SK-N-SH (cell line): ENCODE results near the gene NCAM1. TPM values are rescaled to one million over a fixed set of nuclear protein-coding genes. Genes with fewer than 3 reads are reported as not detected.

ENCODE experiments used
- CTCF ChIA-PET: fragments of 300-600, 350-600 bp; formaldehyde crosslinking; extraction: SDS; loops from one replicate; lab custom pipeline; 2021; lab: Yijun Ruan, JAX
- POLR2A ChIA-PET: fragments of 350-600 bp; sonication (Branson Sonifier 250); formaldehyde crosslinking; extraction: SDS; loops from one replicate; lab custom pipeline; 2020; ENCODE audit warnings: antibody characterized with exemption, inconsistent platforms; lab: Yijun Ruan, JAX
- DNase-seq: peaks from one replicate; pipeline ENCODE4 v3.0.0; 2012
- H2AFZ ChIP-seq: fragments of 200-600 bp; sonication (generic); 2 replicates; pipeline ENCODE4 v1.8.1; 2016; ENCODE audit warnings: antibody characterized with exemption, mild to moderate bottlenecking, low read depth
- H3F3A ChIP-seq: fragments of 200-600 bp; sonication (generic); replicated peaks from 2 replicates; pipeline ENCODE3; 2016; ENCODE audit warnings: antibody characterized with exemption, mild to moderate bottlenecking; ENCODE audit not compliant: insufficient read depth
- H3K27ac ChIP-seq, 2 experiments: fragments of 200-500 bp in 1 of 2; fragments of 200-600 bp in 1 of 2; sonication (Bioruptor generic) in 1 of 2; sonication (generic), shearing (Covaris generic) in 1 of 2; 2 replicates each; pipeline versions ENCODE4 v1.5.1 to v1.6.1; 2014 to 2016; ENCODE audit warnings: low read depth in 2 of 2, inconsistent platforms in 1 of 2, low read length in 1 of 2, mild to moderate bottlenecking in 1 of 2, mixed read lengths in 1 of 2
- H3K27me3 ChIP-seq: fragments of 200-600 bp; sonication (generic), shearing (Covaris generic); 2 replicates; pipeline ENCODE4 v1.6.1; 2016; ENCODE audit warnings: mixed run types; ENCODE audit not compliant: insufficient read depth
- H3K36me3 ChIP-seq, 2 experiments: fragments of 200-500 bp in 1 of 2; fragments of 200-600 bp in 1 of 2; sonication (Bioruptor generic) in 1 of 2; sonication (generic) in 1 of 2; replicated peaks in 1 of 2; 2 replicates each; pipeline versions ENCODE3 to v1.5.1; 2014 to 2016; ENCODE audit warnings: low read length in 1 of 2, mild to moderate bottlenecking in 1 of 2; ENCODE audit not compliant: insufficient read depth in 2 of 2, control insufficient read depth in 1 of 2
- H3K4me1 ChIP-seq, 2 experiments: fragments of 200-500 bp in 1 of 2; fragments of 200-600 bp in 1 of 2; sonication (Bioruptor generic) in 1 of 2; sonication (generic), shearing (Covaris generic) in 1 of 2; 2 replicates each; pipeline versions ENCODE4 v1.5.1 to v1.6.1; 2014 to 2016; ENCODE audit warnings: low read depth in 1 of 2, low read length in 1 of 2, mixed run types in 1 of 2; ENCODE audit not compliant: insufficient read depth in 2 of 2, control insufficient read depth in 1 of 2
- H3K4me2 ChIP-seq: fragments of 200-600 bp; sonication (generic), shearing (Covaris generic); 2 replicates; pipeline ENCODE4 v1.6.1; 2017; ENCODE audit warnings: mixed run types
- H3K4me3 ChIP-seq, 2 experiments: fragments of 200-500 bp in 1 of 2; fragments of 200-600 bp in 1 of 2; sonication (Bioruptor generic) in 1 of 2; sonication (generic), shearing (Covaris generic) in 1 of 2; 2 replicates each; pipeline versions ENCODE4 v1.5.1 to v1.8.1; 2014 to 2016; ENCODE audit warnings: low read depth in 2 of 2, inconsistent platforms in 1 of 2, low read length in 1 of 2, mild to moderate bottlenecking in 1 of 2, mixed read lengths in 1 of 2, moderate library complexity in 1 of 2
- H3K79me2 ChIP-seq: fragments of 200-600 bp; sonication (generic); 2 replicates; pipeline ENCODE4 v1.8.1; 2017; ENCODE audit warnings: mild to moderate bottlenecking; ENCODE audit not compliant: insufficient read depth
- H3K9ac ChIP-seq: fragments of 200-600 bp; sonication (generic); 2 replicates; pipeline ENCODE4 v1.6.1; 2017; ENCODE audit warnings: mixed run types
- H3K9me2 ChIP-seq: fragments of 200-600 bp; sonication (generic); 2 replicates; pipeline ENCODE4 v1.6.1; 2017; ENCODE audit warnings: mixed run types
- H3K9me3 ChIP-seq: fragments of 200-600 bp; sonication (generic); 2 replicates; pipeline ENCODE4 v1.6.1; 2017; ENCODE audit warnings: mixed run types, mild to moderate bottlenecking, moderate library complexity
- H4K20me1 ChIP-seq: fragments of 200-600 bp; sonication (generic); 2 replicates; pipeline ENCODE4 v1.6.1; 2017; ENCODE audit warnings: mild to moderate bottlenecking, mixed run types; ENCODE audit not compliant: insufficient read depth
- EP300 ChIP-seq, 2 experiments: IDR thresholded peaks; 2 replicates each; pipeline versions ENCODE4 v1.4.0 to v1.6.1; 2012; ENCODE audit warnings: borderline replicate concordance in 1 of 2, low read depth in 1 of 2, low read length in 1 of 2
- FOXJ3 ChIP-seq: sonication (generic); formaldehyde crosslinking; IDR thresholded peaks from 2 replicates; pipeline ENCODE4 v1.5.1; 2020; ENCODE audit warnings: mild to moderate bottlenecking, missing genetic modification reagents
- GABPA ChIP-seq: IDR thresholded peaks from 2 replicates; pipeline ENCODE4 v1.4.0; 2012; ENCODE audit warnings: low read depth, mild to moderate bottlenecking
- IRF3 ChIP-seq: fragments of 150-350 bp; IDR thresholded peaks from 2 replicates; pipeline ENCODE4 v1.6.1; 2016; ENCODE audit warnings: mild to moderate bottlenecking, low read depth, low read length
- NFIC ChIP-seq: IDR thresholded peaks from 2 replicates; pipeline ENCODE4 v1.4.0; 2012; ENCODE audit warnings: borderline replicate concordance
- RAD21 ChIP-seq: IDR thresholded peaks from 2 replicates; pipeline ENCODE4 v1.6.1; 2012; ENCODE audit warnings: mild to moderate bottlenecking, low read length
- RCOR1 ChIP-seq: fragments of 150-350 bp; IDR thresholded peaks from 2 replicates; pipeline ENCODE4 v1.6.1; 2017; ENCODE audit warnings: antibody characterized with exemption, low read length
- REST ChIP-seq: IDR thresholded peaks from 2 replicates; pipeline ENCODE4 v1.6.1; 2012; ENCODE audit warnings: mild to moderate bottlenecking, low read depth, low read length, moderate library complexity
- RFX5 ChIP-seq: IDR thresholded peaks from 2 replicates; pipeline ENCODE4 v1.6.1; 2012; ENCODE audit warnings: mild to moderate bottlenecking, improper control_type of control experiment, low read length
- RXRA ChIP-seq: IDR thresholded peaks from 2 replicates; pipeline ENCODE4 v1.4.0; 2012; ENCODE audit warnings: low read depth, mild to moderate bottlenecking, borderline replicate concordance
- SIN3A ChIP-seq: IDR thresholded peaks from 2 replicates; pipeline ENCODE4 v1.6.1; 2012; ENCODE audit warnings: low read depth, mild to moderate bottlenecking, low read length, moderate library complexity, borderline replicate concordance
- TAF1 ChIP-seq: IDR thresholded peaks from 2 replicates; pipeline ENCODE4 v1.6.1; 2012; ENCODE audit warnings: low read depth, mild to moderate bottlenecking, low read length, moderate library complexity, borderline replicate concordance
- TCF12 ChIP-seq: IDR thresholded peaks from 2 replicates; pipeline ENCODE4 v1.4.0; 2012
- USF1 ChIP-seq: IDR thresholded peaks from 2 replicates; pipeline ENCODE4 v1.4.0; 2012; ENCODE audit warnings: low read depth, borderline replicate concordance
- USF2 ChIP-seq: fragments of 150-350 bp; IDR thresholded peaks from 2 replicates; pipeline ENCODE4 v1.6.1; 2017; ENCODE audit warnings: antibody characterized with exemption, low read length, low read depth, borderline replicate concordance
- whole genome bisulfite sequencing: methylation state at CpG from one replicate; pipeline ENCODE4 v1.1.6; 2017; ENCODE audit warnings: low lambda C conversion rate; 5-methylcytosine and 5-hydroxymethylcytosine counted together
- polyA plus RNA-seq, 3 experiments: library from polyadenylated mRNA; depleted of rRNA; stranded (reverse); fragments of >200 nt; gene quantifications; 2 replicates each; pipeline ENCODE4 v1.2.3, GENCODE V29; 2012

NCAM1 gene
- polyA plus RNA-seq, 1 of the 3 experiments (the other 2 are of a cell fraction), result 19.4 TPM

GRCh38 chr11:113148076-113148475 lies 186.9 kb downstream of the NCAM1 start:
- peaks cover 0 to 14% of the 10 kb centered on the region in 2 experiments; a peak in 2 of 4 replicates for H3K4me1 ChIP-seq
- no peak for TF ChIP-seq RFX5
- TF ChIP-seq NFIC, result no peak
- no peak for TF ChIP-seq GABPA
- TF ChIP-seq RAD21, result no peak
- no peak for TF ChIP-seq FOXJ3 (CRISPR knock-in tag)
- TF ChIP-seq, all 33 proteins: peak for 0
- Histone ChIP-seq H3K4me2 (no peak overlapping the region), H2AFZ (no peak overlapping the region), H3K9me3 (no peaks in the 10 kb centered on the region), H3K27me3 (no peaks in the 10 kb centered on the region), H3K79me2 (no peaks in the 10 kb centered on the region), H4K20me1 (no peaks in the 10 kb centered on the region), H3K9ac (no peak overlapping the region), H3K36me3 (no peaks in the 10 kb centered on the region), H3K9me2 (no peaks in the 10 kb centered on the region), H3K4me3 (no peak overlapping the region), H3F3A (no peaks in the 10 kb centered on the region), H3K27ac (no peak overlapping the region)
- WGBS, result 92% methylated on average over 9 of the region's 9 CpGs
- no peak for DNase-seq
- CTCF ChIA-PET, result interaction anchor here (0.6 to 2.9 kb wide), 5 partner anchors 11 to 56 kb away, joined by 3 to 12 read pairs (median 3); no protein-coding TSS in a partner anchor
- POLR2A ChIA-PET, result interaction anchor here (1.3 kb wide), 1 partner anchor 10 kb away, joined by 3 read pairs; no protein-coding TSS in a partner anchor

GRCh38 chr11:113148652-113149051 lies 187.4 kb downstream of the NCAM1 start:
- Histone ChIP-seq H3K4me2 (no peak overlapping the region), H4K20me1 (no peaks in the 10 kb centered on the region), H2AFZ (no peak overlapping the region), H3F3A (no peaks in the 10 kb centered on the region), H3K9ac (no peak overlapping the region), H3K27ac (no peak overlapping the region), H3K27me3 (no peaks in the 10 kb centered on the region), H3K4me3 (no peak overlapping the region), H3K79me2 (no peaks in the 10 kb centered on the region), H3K9me3 (no peaks in the 10 kb centered on the region), H3K36me3 (no peaks in the 10 kb centered on the region), H3K4me1 (peaks cover 0 to 14% of the 10 kb centered on the region in 2 experiments; a peak in 2 of 4 replicates), H3K9me2 (no peaks in the 10 kb centered on the region)
- POLR2A ChIA-PET, result no interaction called here
- DNase-seq, result no peak
- 67% methylated on average over 1 of the region's 1 CpG for WGBS
- TF ChIP-seq RCOR1 (no peak), REST (no peak), FOXJ3 (CRISPR knock-in tag) (no peak), GABPA (no peak), EP300 (IDR thresholded peaks at IDR 0.05; ENCODE audit: borderline replicate concordance in 1 of 2, low read depth in 1 of 2, low read length in 1 of 2) (no peak), RXRA (no peak), SIN3A (no peak), TCF12 (no peak), TAF1 (no peak), USF1 (no peak), USF2 (no peak), IRF3 (no peak)
- CTCF ChIA-PET, result interaction anchor here (1.1 to 2.9 kb wide), 2 partner anchors 11 to 27 kb away, joined by 3 to 12 read pairs; no protein-coding TSS in a partner anchor
